GM18505 (cell line): ENCODE results near the gene DDIAS.
"Not testable (repeated sequence)": the region's sequence is repeated elsewhere in the genome, so short reads cannot be mapped to it uniquely, and the experiment has no call there.

Experiments
- ATAC-seq: cut with Tn5 transposase; IDR thresholded peaks from one replicate; pipeline ENCODE4 v1.9.1; 2021; ENCODE audit not compliant: unreplicated experiment
- POLR2A ChIP-seq: IDR thresholded peaks from 4 replicates; pipeline ENCODE4 v1.6.1; 2011; ENCODE audit warnings: borderline replicate concordance; ENCODE audit not compliant: insufficient read depth, insufficient read length; ENCODE audit errors: extremely low read depth

Gene DDIAS

DNA sequence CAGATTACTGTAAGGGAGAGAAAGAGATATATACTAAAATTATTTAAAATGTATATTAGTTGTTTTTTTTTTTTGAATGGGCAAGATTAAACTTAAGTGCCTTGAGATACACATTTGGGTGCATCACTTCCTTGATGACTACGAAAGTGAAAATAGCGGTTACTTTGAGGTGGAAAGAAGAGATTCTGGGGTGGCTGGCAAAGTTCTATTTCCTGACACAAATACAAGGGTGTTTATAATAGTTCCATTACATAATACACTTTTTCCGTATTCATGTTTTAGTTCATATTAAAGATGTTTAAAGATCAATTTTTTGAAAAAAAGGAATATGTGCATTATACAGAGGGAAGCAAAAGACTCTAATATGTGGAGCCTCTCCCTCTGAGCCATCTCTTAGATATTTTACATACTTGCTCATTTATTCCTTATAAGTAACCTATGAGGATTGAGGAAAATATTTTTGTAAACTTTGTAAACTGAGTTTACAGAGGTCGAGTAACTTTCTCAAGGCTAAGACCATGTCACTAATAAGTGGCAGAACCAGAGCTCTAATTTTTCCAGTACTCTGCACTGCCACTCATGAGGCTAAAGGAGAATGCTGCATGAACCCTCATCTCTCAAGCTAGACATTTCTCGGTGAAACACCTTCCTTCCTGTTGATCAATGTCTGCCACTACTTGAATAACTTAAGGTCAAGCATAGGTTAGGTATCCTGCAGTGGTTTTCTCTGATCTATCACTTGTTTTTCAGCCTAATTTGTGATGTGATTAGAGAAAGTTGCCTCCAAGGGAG is 58.6 kb downstream of the DDIAS start:
- ATAC-seq: peak; percentile 83
- TF ChIP-seq POLR2A: no peak

DNA sequence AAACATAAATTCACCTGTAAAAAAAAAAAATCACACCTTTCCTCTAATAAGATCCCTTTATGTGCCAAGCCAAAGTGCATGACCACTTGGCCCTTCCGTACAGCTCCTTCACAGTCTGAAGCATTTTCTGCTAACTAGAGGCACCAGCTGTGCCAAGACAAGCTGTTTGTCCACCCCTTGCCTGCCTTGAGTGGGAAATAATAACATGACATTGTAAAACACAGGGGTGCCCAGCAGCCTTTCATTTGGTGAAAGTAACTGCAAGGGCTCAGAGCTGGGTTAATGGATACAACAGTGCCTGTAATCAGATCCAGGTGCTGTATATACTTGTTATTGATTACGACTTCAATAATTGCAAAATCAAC is 59.2 kb downstream of the DDIAS start:
- ATAC-seq: peak; percentile 11

DNA sequence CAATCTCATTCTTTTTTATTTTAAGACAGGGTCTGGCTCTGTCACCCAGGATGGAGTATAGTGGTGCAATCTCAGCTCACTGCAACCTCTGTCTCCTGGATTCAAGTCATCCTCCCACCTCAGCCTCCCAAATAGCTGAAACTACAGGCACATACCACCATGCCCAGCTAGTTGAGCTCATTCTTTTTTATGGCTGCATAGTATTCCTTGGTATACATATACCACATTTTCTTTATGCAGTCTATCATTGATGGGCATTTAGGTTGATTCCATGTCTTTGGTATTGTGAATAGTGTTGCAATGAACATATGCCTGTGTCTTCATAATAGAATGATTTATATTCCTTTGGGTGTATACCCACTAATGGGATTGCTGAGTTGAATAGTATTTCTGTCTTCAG is 60.5 kb downstream of the DDIAS start:
- not testable (repeated sequence) for ATAC-seq

More for the DNA sequence above, 59.2 kb downstream of the DDIAS start:
- TF ChIP-seq POLR2A: no peak

DNA sequence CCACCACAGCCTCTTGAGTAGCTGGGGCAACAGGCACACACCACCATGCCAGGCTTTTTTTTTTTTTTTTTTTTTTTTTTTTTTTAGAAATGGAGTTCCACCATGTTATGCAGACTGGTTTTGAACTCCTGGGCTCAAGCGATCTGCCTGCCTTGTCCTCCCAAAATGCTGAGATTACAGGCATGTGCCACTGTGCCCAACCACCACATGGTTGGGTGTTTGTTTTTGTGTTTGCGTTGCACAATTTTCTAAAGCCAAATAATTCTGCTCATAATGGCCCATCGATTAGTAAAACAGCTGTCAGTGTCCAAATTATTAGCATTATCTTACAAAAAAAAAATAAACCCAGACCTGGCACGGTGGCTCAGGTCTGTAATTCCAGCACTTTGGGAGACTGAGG is 65.8 kb downstream of the DDIAS start:
- no peak for TF ChIP-seq POLR2A
- no peak for ATAC-seq

GRCh38 chr11:82969811-82970210 is 68.3 kb downstream of the DDIAS start:
- ATAC-seq: peak; percentile 87

GRCh38 chr11:82970507-82971083 is 69.1 kb downstream of the DDIAS start:
- not testable (repeated sequence) for ATAC-seq

More at GRCh38 chr11:82969811-82970210, 68.3 kb downstream of the DDIAS start:
- TF ChIP-seq POLR2A: no peak

- ATAC-seq: not testable (repeated sequence)
- TF ChIP-seq POLR2A: peak; percentile 60
Measured at GRCh38 chr11:82971519-82971946, 70.0 kb downstream of the DDIAS start.

- ATAC-seq: no peak
- TF ChIP-seq POLR2A: no peak
Measured at GRCh38 chr11:82972103-82972502, 70.6 kb downstream of the DDIAS start.

DNA sequence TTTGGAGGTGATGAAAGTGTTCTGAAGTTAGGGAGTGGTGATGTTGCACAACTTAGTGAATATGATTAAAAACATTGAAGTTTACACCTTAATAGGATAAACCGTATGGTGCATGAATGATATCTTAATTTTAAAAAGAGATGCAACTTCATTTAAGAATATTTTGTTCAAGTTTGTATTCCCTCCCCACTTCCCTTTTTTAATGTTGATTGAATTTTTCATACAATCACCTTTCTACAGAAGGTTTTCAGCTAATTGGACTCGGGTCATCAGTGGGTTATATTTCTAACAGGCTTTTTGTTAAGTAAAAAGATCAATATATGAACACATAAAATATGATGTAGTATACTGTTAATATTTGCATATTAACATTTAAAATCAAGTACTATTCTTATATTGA is 72.6 kb downstream of the DDIAS start:
- TF ChIP-seq POLR2A: no peak
- no peak for ATAC-seq

GRCh38 chr11:82974851-82975250 is 73.3 kb downstream of the DDIAS start:
- no peak for ATAC-seq
- TF ChIP-seq POLR2A: no peak

- no peak for ATAC-seq
- TF ChIP-seq POLR2A: no peak
Measured at GRCh38 chr11:82975882-82976281, 74.3 kb downstream of the DDIAS start.

DNA sequence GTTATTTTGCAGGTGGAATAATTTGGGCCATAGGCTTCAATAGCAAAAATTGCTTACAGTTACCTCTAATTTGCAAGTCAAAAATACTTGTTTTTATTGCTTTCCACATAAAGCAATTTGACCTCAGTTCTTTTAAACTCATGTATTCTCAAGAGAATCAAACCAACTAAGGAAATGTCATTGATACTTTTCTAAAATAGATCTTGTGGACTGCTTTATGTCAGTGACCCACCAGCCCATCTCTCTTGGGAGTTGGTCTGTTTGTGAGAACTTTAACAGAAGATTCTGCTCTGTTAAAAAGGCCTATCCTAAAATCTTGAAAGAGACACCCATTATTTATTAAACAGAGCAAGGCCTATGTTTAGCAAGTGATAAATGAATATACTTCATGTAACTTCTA is 75.2 kb downstream of the DDIAS start:
- TF ChIP-seq POLR2A: no peak
- no peak for ATAC-seq

GRCh38 chr11:82978422-82979099 is 77.0 kb downstream of the DDIAS start:
- no peak for ATAC-seq
- TF ChIP-seq POLR2A: no peak

- ATAC-seq: no peak
- no peak for TF ChIP-seq POLR2A
Measured at GRCh38 chr11:82979824-82980223, 78.3 kb downstream of the DDIAS start.
